K562 (cell line): ENCODE measurements around the gene DUSP19. TPM values are rescaled to one million over a fixed set of nuclear protein-coding genes. Genes with fewer than 3 reads are reported as not detected.

Experiments used
- BRCA1 ChIP-seq, 2 experiments: fragments of 450-650 bp in 1 of 2; sonication (generic) in 1 of 2; formaldehyde crosslinking in 1 of 2; IDR thresholded peaks; 2 replicates each; pipeline versions ENCODE4 v1.5.0 to v1.6.1; 2017 to 2020; ENCODE audit warnings: mild to moderate bottlenecking in 1 of 2, missing genetic modification reagents in 1 of 2
- E4F1 ChIP-seq: fragments of 250-450 bp; sonication (Bioruptor Pico); IDR thresholded peaks from 2 replicates; pipeline ENCODE4 v1.5.0; 2021; ENCODE audit warnings: mild to moderate bottlenecking, borderline replicate concordance
- ETV6 ChIP-seq, 3 experiments: fragments of 150-350 bp in 1 of 3; sonication (generic) in 1 of 3; formaldehyde crosslinking in 1 of 3; IDR thresholded peaks; 2 replicates each; pipeline versions ENCODE4 v1.6.1 to v1.8.0; 2014 to 2022; ENCODE audit warnings: borderline replicate concordance in 2 of 3, low read depth in 2 of 3, antibody characterized with exemption in 1 of 3, low read length in 1 of 3, mild to moderate bottlenecking in 1 of 3, missing genetic modification reagents in 1 of 3
- GTF2B ChIP-seq: IDR thresholded peaks from 2 replicates; pipeline ENCODE4 v1.6.1; 2011; ENCODE audit not compliant: insufficient read length; ENCODE audit errors: extremely low read depth
- PRPF4 ChIP-seq: fragments of 200-400 bp; formaldehyde crosslinking; IDR thresholded peaks from one replicate; pipeline ENCODE4 v1.6.1; 2017; ENCODE audit warnings: low read length, low read depth, mild to moderate bottlenecking; ENCODE audit not compliant: insufficient read depth, poor library complexity, severe bottlenecking
- SP1 ChIP-seq: sonication (generic); formaldehyde crosslinking; IDR thresholded peaks from 2 replicates; pipeline ENCODE4 v1.8.1; 2022; ENCODE audit warnings: mild to moderate bottlenecking, missing genetic modification reagents
- ZBTB40 ChIP-seq, 2 experiments: fragments of 450-650 bp in 1 of 2; sonication (generic) in 1 of 2; formaldehyde crosslinking in 1 of 2; IDR thresholded peaks; 2 replicates each; pipeline versions ENCODE4 v1.7.1 to v1.9.0; 2016 to 2022; ENCODE audit warnings: inconsistent platforms in 1 of 2, mild to moderate bottlenecking in 1 of 2, missing genetic modification reagents in 1 of 2
- ZEB2 ChIP-seq: fragments of 450-650 bp; IDR thresholded peaks from 2 replicates; pipeline ENCODE4 v1.6.1; 2016
- ZFP36 ChIP-seq: fragments of 150-350 bp; IDR thresholded peaks from 2 replicates; pipeline ENCODE4 v1.6.1; 2018; ENCODE audit warnings: low read length, low read depth; ENCODE audit not compliant: partially characterized antibody
- ZNF282 ChIP-seq: sonication (generic); formaldehyde crosslinking; IDR thresholded peaks from 2 replicates; pipeline ENCODE4 v1.8.1; 2023; ENCODE audit warnings: missing genetic modification reagents
- polyA plus RNA-seq, 8 experiments: library from polyadenylated mRNA; depleted of rRNA in 4 of 8; stranded (reverse) in 5 of 8; unstranded in 3 of 8; fragments of >200 nt; fragmentation: Nextera tagmentation in 2 of 8; fragmentation: Illumina TruSeq in 1 of 8; extraction: Ambion mirVana in 2 of 8; extraction: Trizol in 1 of 8; gene quantifications; 2 replicates each; pipeline versions ENCODE4 v1.2.1 to v1.2.3, GENCODE V29; 2011 to 2014; ENCODE audit warnings: inconsistent platforms in 1 of 8, missing spikeins in 1 of 8
- total RNA-seq, 7 experiments: library from RNA; depleted of rRNA in 6 of 7; stranded (reverse); fragments of >200 nt in 6 of 7; fragmentation: Illumina TruSeq in 2 of 7; extraction: Trizol in 2 of 7; gene quantifications; 2 replicates each; pipeline versions ENCODE4 v1.2.1 to v1.2.3, GENCODE V29; 2011 to 2021; ENCODE audit warnings: low replicate concordance in 1 of 7

Gene DUSP19
- total and polyA plus RNA-seq, 9 of the 15 experiments (the other 6 are each of a cell fraction or from before 2014, with no cell fraction given), result 1.6 to 6.3 (median 3.1) TPM

- TF ChIP-seq ZBTB40 (IDR thresholded peaks at IDR 0.05), result peak; percentile 93
- 0 out of 2 replicates have a peak, but pooled peaks have one; percentile 44 for TF ChIP-seq ZBTB40 (CRISPR knock-in tag; IDR thresholded peaks at IDR 0.05)
- TF ChIP-seq SP1 (CRISPR knock-in tag), result peak; percentile 73; the same call in 1 of the 2 replicates
- TF ChIP-seq GTF2B, result peak; percentile 52
- TF ChIP-seq ETV6 (IDR thresholded peaks at IDR 0.05; ENCODE audit: borderline replicate concordance in 1 of 2, low read depth in 2 of 2, low read length in 1 of 2), result no peak; a peak in 1 of 4 replicates
- TF ChIP-seq ETV6 (CRISPR knock-in tag; IDR thresholded peaks at IDR 0.05; ENCODE audit: borderline replicate concordance), result peak; percentile 90
- TF ChIP-seq ZNF282 (CRISPR knock-in tag), result no peak; the same call in 1 of the 2 replicates
- no peak for TF ChIP-seq E4F1 (CRISPR knock-in tag)
- peak; percentile 86 for TF ChIP-seq ZEB2
- no peak for TF ChIP-seq ZFP36
- TF ChIP-seq BRCA1 (IDR thresholded peaks at IDR 0.05), result no peak
- TF ChIP-seq BRCA1 (CRISPR knock-in tag; IDR thresholded peaks at IDR 0.05), result no peak
- no peak for TF ChIP-seq PRPF4
Measured at GRCh38 chr2:183124222-183124956, 45.8 kb downstream of the DUSP19 start, which contains the start of gene NUP35 (continued).
